NCI-H345 treated with DMSO at 0.1 percent for 48 hours (cell line): ENCODE results near the gene TRAFD1.

Experiments
- DNase-seq: peaks from one replicate; lab custom pipeline; 2025; ENCODE audit not compliant: unreplicated experiment; lab: John Stamatoyannopoulos, UW

The TRAFD1 gene

GRCh38 chr12:112115259-112116045 is 9.9 kb upstream of the TRAFD1 start:
- no peak for DNase-seq

- DNase-seq = peak; percentile 31
Observed at GRCh38 chr12:112116232-112117060, 8.9 kb upstream of the TRAFD1 start.

GRCh38 chr12:112117685-112118084 is 7.7 kb upstream of the TRAFD1 start:
- DNase-seq = no peak

GRCh38 chr12:112121780-112122565 is 3.4 kb upstream of the TRAFD1 start:
- no peak for DNase-seq

- DNase-seq = no peak
Observed at GRCh38 chr12:112122823-112123690, 2.3 kb upstream of the TRAFD1 start.

- DNase-seq = no peak
Observed at GRCh38 chr12:112124918-112125249, 476 bp upstream of the TRAFD1 start.

- no peak for DNase-seq
Observed at GRCh38 chr12:112126000-112126438, 659 bp downstream of the TRAFD1 start.

- no peak for DNase-seq
Observed at GRCh38 chr12:112126911-112127310, 1.6 kb downstream of the TRAFD1 start.

GRCh38 chr12:112130441-112130998 is 5.2 kb downstream of the TRAFD1 start:
- DNase-seq = no peak

GRCh38 chr12:112131686-112132085 is 6.3 kb downstream of the TRAFD1 start:
- DNase-seq = no peak

- DNase-seq = no peak
Observed at GRCh38 chr12:112133418-112133817, 8.1 kb downstream of the TRAFD1 start.

- no peak for DNase-seq
Observed at GRCh38 chr12:112134731-112135130, 9.4 kb downstream of the TRAFD1 start.

GRCh38 chr12:112140728-112141127 is 15.4 kb downstream of the TRAFD1 start:
- DNase-seq = no peak

GRCh38 chr12:112146123-112146522 is 20.8 kb downstream of the TRAFD1 start:
- no peak for DNase-seq

GRCh38 chr12:112148031-112148513 is 22.7 kb downstream of the TRAFD1 start:
- no peak for DNase-seq

- DNase-seq = no peak
Observed at GRCh38 chr12:112149596-112149995, 24.2 kb downstream of the TRAFD1 start.

- no peak for DNase-seq
Observed at GRCh38 chr12:112151766-112152541, 26.6 kb downstream of the TRAFD1 start.

GRCh38 chr12:112153181-112153892 is 28.0 kb downstream of the TRAFD1 start:
- no peak for DNase-seq

- DNase-seq = no peak
Observed at GRCh38 chr12:112153893-112154219, 28.5 kb downstream of the TRAFD1 start.
